Right lobe of liver (tissue), 6 donors: Measurements from ENCODE around the gene METTL1. TPM values are rescaled to one million over a fixed set of nuclear protein-coding genes. Genes with fewer than 3 reads are reported as not detected.
A peak's percentile ranks its signal among the peaks of the same experiment; 100 is the strongest.

Source experiments
- ATAC-seq, 4 donors: fragments of 200-7000 bp; cut with Tn5 transposase; one replicate each; pipeline ENCODE4 v1.9.1; 2020; ENCODE audit warnings: mild to moderate bottlenecking in 4 of 4, moderate library complexity in 4 of 4
- DNase-seq, 3 donors: peaks; one replicate each; pipeline ENCODE4 v3.0.0-alpha.2; 2020
- H3K27ac ChIP-seq, 3 donors: fragments of 200-600 bp; one replicate each; pipeline ENCODE4 v1.8.0; 2022
- H3K27me3 ChIP-seq, 2 donors: fragments of 200-600 bp; one replicate each; pipeline ENCODE4 v1.8.0; 2022
- H3K36me3 ChIP-seq, 4 donors: fragments of 200-600 bp; sonication (generic) in 1 of 4; one replicate each; pipeline versions ENCODE4 v1.5.1 to v1.8.0; 2017 to 2022; ENCODE audit warnings: control low read depth in 1 of 4
- H3K4me1 ChIP-seq, 4 donors: fragments of 200-600 bp; sonication (generic) in 1 of 4; one replicate each; pipeline versions ENCODE4 v1.5.1 to v1.8.0; 2017 to 2022; ENCODE audit warnings: control low read depth in 1 of 4
- H3K4me3 ChIP-seq, 3 donors: fragments of 200-600 bp; one replicate each; pipeline ENCODE4 v1.8.0; 2022
- H3K9me3 ChIP-seq, 4 donors: fragments of 200-600 bp; sonication (generic) in 1 of 4; one replicate each; pipeline versions ENCODE4 v1.5.1 to v1.8.0; 2017 to 2022; ENCODE audit warnings: control low read depth in 1 of 4
- POLR2A ChIP-seq: fragments of 450-650 bp; IDR thresholded peaks from one replicate; pipeline ENCODE4 v1.6.1; 2017; ENCODE audit warnings: antibody characterized with exemption, mild to moderate bottlenecking
- WGBS: methylation state at CpG from one replicate; pipeline ENCODE4 v1.1.6; 2018; ENCODE audit warnings: low coverage, low lambda C conversion rate; ENCODE audit not compliant: insufficient coverage; ENCODE audit errors: missing lambda C conversion rate; 5-methylcytosine and 5-hydroxymethylcytosine counted together
- intact Hi-C, 2 donors: fragments of 100-400 bp; cut with DNase I; formaldehyde crosslinking; loops; one replicate each; pipeline versions ENCODE4 v1.11.2 to v1.14.1; 2022
- total RNA-seq, 6 experiments: library from RNA; depleted of rRNA in 2 of 6; stranded (reverse); fragments of >200 nt in 2 of 6; fragmentation: NEBNext Ultra II Directional in 3 of 6; extraction: Animal tissue kit (Norgen Biotek cat#: 25700) in 3 of 6; gene quantifications; one replicate each; pipeline versions ENCODE4 v1.1.0 to v1.2.4, GENCODE V29; 2016 to 2023
- TF ChIP-seq, protein P1 (sequence below), 4 donors: fragments of 200-600 bp in 3 of 4; fragments of 450-650 bp in 1 of 4; IDR thresholded peaks; one replicate each; pipeline versions ENCODE4 v1.5.1 to v1.8.0; 2016 to 2022; ENCODE audit warnings: antibody characterized with exemption in 4 of 4, mild to moderate bottlenecking in 2 of 4
- donor health status: DM: no; HTN: yes; CAD: no.
- donor health status: DM: no; HTN: no; CAD: no.
- donor health status: DM: no; HTN: no; CAD: no.
- donor health status: DM: no; HTN: yes; CAD: no.
- donor health status: DM: no; HTN: yes; CAD: no.

Gene METTL1
- total RNA-seq, 6 experiments from 2014 or later = 9.7 to 13.6 (median 10.3) TPM

- H3K36me3 ChIP-seq = peaks cover 0 to 25% (median 13%) of the 10 kb centered on the region in 4 donors
- H3K27ac ChIP-seq = no peak overlapping the region
- intact Hi-C loops = no loop called here
- no peak overlapping the region for H3K4me3 ChIP-seq
- no peak for ATAC-seq
- 100% methylated on average over 5 of the region's 5 CpGs for WGBS
- DNase-seq = no peak
- TF ChIP-seq, protein P1, sequence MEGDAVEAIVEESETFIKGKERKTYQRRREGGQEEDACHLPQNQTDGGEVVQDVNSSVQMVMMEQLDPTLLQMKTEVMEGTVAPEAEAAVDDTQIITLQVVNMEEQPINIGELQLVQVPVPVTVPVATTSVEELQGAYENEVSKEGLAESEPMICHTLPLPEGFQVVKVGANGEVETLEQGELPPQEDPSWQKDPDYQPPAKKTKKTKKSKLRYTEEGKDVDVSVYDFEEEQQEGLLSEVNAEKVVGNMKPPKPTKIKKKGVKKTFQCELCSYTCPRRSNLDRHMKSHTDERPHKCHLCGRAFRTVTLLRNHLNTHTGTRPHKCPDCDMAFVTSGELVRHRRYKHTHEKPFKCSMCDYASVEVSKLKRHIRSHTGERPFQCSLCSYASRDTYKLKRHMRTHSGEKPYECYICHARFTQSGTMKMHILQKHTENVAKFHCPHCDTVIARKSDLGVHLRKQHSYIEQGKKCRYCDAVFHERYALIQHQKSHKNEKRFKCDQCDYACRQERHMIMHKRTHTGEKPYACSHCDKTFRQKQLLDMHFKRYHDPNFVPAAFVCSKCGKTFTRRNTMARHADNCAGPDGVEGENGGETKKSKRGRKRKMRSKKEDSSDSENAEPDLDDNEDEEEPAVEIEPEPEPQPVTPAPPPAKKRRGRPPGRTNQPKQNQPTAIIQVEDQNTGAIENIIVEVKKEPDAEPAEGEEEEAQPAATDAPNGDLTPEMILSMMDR (IDR thresholded peaks at IDR 0.05) = no peak
- no peak for TF ChIP-seq POLR2A
- peaks cover 0 to 12% (median 3%) of the 10 kb centered on the region in 4 donors for H3K4me1 ChIP-seq
- no peaks in the 10 kb centered on the region for H3K9me3 ChIP-seq
- H3K27me3 ChIP-seq = no peaks in the 10 kb centered on the region
Measured at GRCh38 chr12:57749061-57749460, 22.8 kb downstream of the METTL1 start.

- Histone ChIP-seq H3K27me3 (no peaks in the 10 kb centered on the region), H3K4me1 (peaks cover 0 to 8% (median under 1%) of the 10 kb centered on the region in 4 donors), H3K27ac (no peak overlapping the region), H3K9me3 (no peaks in the 10 kb centered on the region), H3K36me3 (peaks cover 0 to 25% (median 13%) of the 10 kb centered on the region in 4 donors), H3K4me3 (no peak overlapping the region)
- intact Hi-C loops = no loop called here
- ATAC-seq (no peak), DNase-seq (no peak)
- 83% methylated on average over 3 of the region's 3 CpGs for WGBS
- TF ChIP-seq, protein P1 (IDR thresholded peaks at IDR 0.05) = no peak
- no peak for TF ChIP-seq POLR2A
Measured at GRCh38 chr12:57746025-57746424, 25.9 kb downstream of the METTL1 start.

GRCh38 chr12:57745485-57745881 is 26.4 kb downstream of the METTL1 start:
- Histone ChIP-seq H3K27me3 (no peaks in the 10 kb centered on the region), H3K4me1 (peaks cover 0 to 8% (median 0%) of the 10 kb centered on the region in 4 donors), H3K9me3 (no peaks in the 10 kb centered on the region), H3K4me3 (peak overlapping the region; percentile 73 to 82 (median 78)), H3K36me3 (peaks cover 0 to 25% (median 13%) of the 10 kb centered on the region in 4 donors), H3K27ac (peak overlapping the region; percentile 76 to 94 (median 93))
- peak; percentile 1 to 4 (median 1) for ATAC-seq
- intact Hi-C loops = no loop called here
- 51% methylated on average over 4 of the region's 8 CpGs for WGBS
- TF ChIP-seq, protein P1 (IDR thresholded peaks at IDR 0.05) = no peak
- no peak for TF ChIP-seq POLR2A
- DNase-seq = no peak

- Histone ChIP-seq H3K27ac (peak within 1 kb of the TSS; percentile 76 to 94 (median 93)), H3K9me3 (no peaks in the 10 kb centered on the region), H3K36me3 (peaks cover 0 to 25% (median 13%) of the 10 kb centered on the region in 4 donors), H3K4me3 (peak within 1 kb of the TSS; percentile 73 to 82 (median 78)), H3K27me3 (no peaks in the 10 kb centered on the region), H3K4me1 (peaks cover 0 to 8% (median 0%) of the 10 kb centered on the region in 4 donors)
- ATAC-seq (peak; percentile 91 to 96 (median 95)), DNase-seq (peak; percentile 96 to 98 (median 97))
- under 1% methylated on average over 22 of the region's 29 CpGs for WGBS
- intact Hi-C loops = no loop called here
- peak; percentile 56 for TF ChIP-seq POLR2A
- TF ChIP-seq, protein P1 (IDR thresholded peaks at IDR 0.05) = no peak
Measured at GRCh38 chr12:57744777-57745484, 27.0 kb downstream of the METTL1 start, which contains the start of gene TSPAN31. Gene TSPAN31 (plus strand): TSS chr12:57745039. CDS start chr12:57745155, 116 bp downstream.
